ENCODE data around the gene ZSWIM7.

DNA sequence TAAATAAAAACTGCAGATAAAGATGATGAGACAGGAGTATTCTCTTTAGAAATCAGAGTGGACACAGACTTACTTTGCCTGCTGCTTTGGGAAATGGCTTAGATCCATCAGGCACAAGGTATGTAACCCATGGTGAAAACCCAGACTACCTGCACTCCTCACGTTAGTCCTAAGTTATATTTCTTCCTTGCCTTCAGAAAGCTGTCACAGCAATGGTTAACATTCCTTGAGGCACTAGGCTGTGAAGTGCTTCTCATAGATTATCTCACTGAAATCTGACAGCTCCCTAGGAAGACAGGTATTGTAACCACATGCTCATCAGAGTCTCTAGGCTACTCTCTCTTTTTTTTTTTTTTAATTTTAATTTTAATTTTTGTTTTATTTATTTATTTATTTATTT, 20.9 kb downstream of the ZSWIM7 start:
- TF ChIP-seq CTCF (IDR thresholded peaks at IDR 0.05) = no peak
- TF ChIP-seq POLR2A (IDR thresholded peaks at IDR 0.05) = no peak
